SK-N-SH treated with all-trans-retinoic acid at 6 μM for 48 hours (cell line): ENCODE results near the gene DHX58.

Experiments used
- ARNTL ChIP-seq: fragments of 450-650 bp; formaldehyde crosslinking; IDR thresholded peaks from 2 replicates; pipeline ENCODE4 v1.5.0; 2020; ENCODE audit warnings: low read depth, mild to moderate bottlenecking, moderate library complexity, borderline replicate concordance
- CSDC2 ChIP-seq: fragments of 250-450 bp; sonication (Bioruptor Pico); IDR thresholded peaks from 2 replicates; pipeline ENCODE4 v1.5.0; 2020; ENCODE audit warnings: mild to moderate bottlenecking, moderate library complexity
- GLIS3 ChIP-seq: fragments of 250-450 bp; sonication (Bioruptor Pico); IDR thresholded peaks from 2 replicates; pipeline ENCODE4 v1.5.0; 2020; ENCODE audit warnings: mild to moderate bottlenecking, moderate library complexity
- PPARA ChIP-seq: fragments of 250-450 bp; sonication (Bioruptor Pico); IDR thresholded peaks from 2 replicates; pipeline ENCODE4 v1.5.0; 2020; ENCODE audit warnings: mild to moderate bottlenecking, borderline replicate concordance
- SNAI2 ChIP-seq: fragments of 250-450 bp; sonication (Bioruptor Pico); IDR thresholded peaks from 2 replicates; pipeline ENCODE4 v1.5.0; 2020; ENCODE audit warnings: mild to moderate bottlenecking, moderate library complexity
- TOX ChIP-seq: fragments of 250-450 bp; sonication (Bioruptor Pico); IDR thresholded peaks from 2 replicates; pipeline ENCODE4 v1.8.0; 2021; ENCODE audit warnings: mild to moderate bottlenecking, moderate library complexity, borderline replicate concordance
- ZC3H10 ChIP-seq: fragments of 250-450 bp; sonication (Bioruptor Pico); IDR thresholded peaks from 2 replicates; pipeline ENCODE4 v1.5.1; 2021; ENCODE audit warnings: mild to moderate bottlenecking, moderate library complexity
- ZFP30 ChIP-seq: fragments of 450-650 bp; formaldehyde crosslinking; IDR thresholded peaks from 2 replicates; pipeline ENCODE4 v1.5.0; 2022; ENCODE audit warnings: mild to moderate bottlenecking, moderate library complexity
- ZNF565 ChIP-seq: fragments of 450-650 bp; formaldehyde crosslinking; conservative IDR thresholded peaks from 2 replicates; pipeline ENCODE4 v1.5.0; 2020; ENCODE audit warnings: low read depth, mild to moderate bottlenecking, moderate library complexity
- TF ChIP-seq, protein P1 (sequence below): fragments of 250-450 bp; sonication (Bioruptor Pico); IDR thresholded peaks from 2 replicates; pipeline ENCODE4 v1.8.0; 2020; ENCODE audit warnings: mild to moderate bottlenecking, moderate library complexity, borderline replicate concordance
- TF ChIP-seq, protein P2 (sequence below): fragments of 250-450 bp; sonication (Bioruptor Pico); IDR thresholded peaks from 2 replicates; pipeline ENCODE4 v1.5.0; 2020; ENCODE audit warnings: mild to moderate bottlenecking, moderate library complexity
- TF ChIP-seq, protein P3 (sequence below): fragments of 250-450 bp; sonication (Bioruptor Pico); IDR thresholded peaks from 2 replicates; pipeline ENCODE4 v1.5.1; 2021; ENCODE audit warnings: mild to moderate bottlenecking, moderate library complexity

DNA sequence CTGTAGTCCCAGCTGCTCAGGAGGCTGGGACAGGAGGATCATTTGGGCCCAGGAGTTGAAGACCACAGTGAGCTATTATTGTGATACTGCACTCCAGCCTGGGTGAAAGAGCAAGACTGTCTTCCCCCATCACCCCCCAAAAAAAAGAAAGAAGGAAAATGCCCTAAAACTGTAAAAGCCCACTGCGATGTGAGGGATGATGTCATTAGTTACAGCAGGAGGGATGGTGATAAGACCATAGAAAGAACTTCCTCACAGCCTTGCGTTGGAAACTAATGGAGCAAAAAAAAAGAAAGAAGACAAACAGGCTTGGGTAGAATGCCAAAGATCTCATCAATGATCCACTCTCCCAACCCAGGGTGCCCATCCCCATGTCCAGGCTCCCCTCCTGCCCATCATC, 33.0 kb downstream of the DHX58 start:
- TF ChIP-seq PPARA (no peak), ZNF565 (CRISPR knock-in tag) (no peak), ZFP30 (CRISPR knock-in tag) (no peak), ZC3H10 (CRISPR knock-in tag) (no peak), ARNTL (CRISPR knock-in tag) (no peak), CSDC2 (CRISPR knock-in tag) (no peak), GLIS3 (no peak), TOX (CRISPR knock-in tag) (no peak), SNAI2 (CRISPR knock-in tag) (no peak)
- TF ChIP-seq, protein P1, sequence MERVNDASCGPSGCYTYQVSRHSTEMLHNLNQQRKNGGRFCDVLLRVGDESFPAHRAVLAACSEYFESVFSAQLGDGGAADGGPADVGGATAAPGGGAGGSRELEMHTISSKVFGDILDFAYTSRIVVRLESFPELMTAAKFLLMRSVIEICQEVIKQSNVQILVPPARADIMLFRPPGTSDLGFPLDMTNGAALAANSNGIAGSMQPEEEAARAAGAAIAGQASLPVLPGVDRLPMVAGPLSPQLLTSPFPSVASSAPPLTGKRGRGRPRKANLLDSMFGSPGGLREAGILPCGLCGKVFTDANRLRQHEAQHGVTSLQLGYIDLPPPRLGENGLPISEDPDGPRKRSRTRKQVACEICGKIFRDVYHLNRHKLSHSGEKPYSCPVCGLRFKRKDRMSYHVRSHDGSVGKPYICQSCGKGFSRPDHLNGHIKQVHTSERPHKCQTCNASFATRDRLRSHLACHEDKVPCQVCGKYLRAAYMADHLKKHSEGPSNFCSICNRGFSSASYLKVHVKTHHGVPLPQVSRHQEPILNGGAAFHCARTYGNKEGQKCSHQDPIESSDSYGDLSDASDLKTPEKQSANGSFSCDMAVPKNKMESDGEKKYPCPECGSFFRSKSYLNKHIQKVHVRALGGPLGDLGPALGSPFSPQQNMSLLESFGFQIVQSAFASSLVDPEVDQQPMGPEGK (CRISPR knock-in tag) = no peak
- TF ChIP-seq, protein P2, sequence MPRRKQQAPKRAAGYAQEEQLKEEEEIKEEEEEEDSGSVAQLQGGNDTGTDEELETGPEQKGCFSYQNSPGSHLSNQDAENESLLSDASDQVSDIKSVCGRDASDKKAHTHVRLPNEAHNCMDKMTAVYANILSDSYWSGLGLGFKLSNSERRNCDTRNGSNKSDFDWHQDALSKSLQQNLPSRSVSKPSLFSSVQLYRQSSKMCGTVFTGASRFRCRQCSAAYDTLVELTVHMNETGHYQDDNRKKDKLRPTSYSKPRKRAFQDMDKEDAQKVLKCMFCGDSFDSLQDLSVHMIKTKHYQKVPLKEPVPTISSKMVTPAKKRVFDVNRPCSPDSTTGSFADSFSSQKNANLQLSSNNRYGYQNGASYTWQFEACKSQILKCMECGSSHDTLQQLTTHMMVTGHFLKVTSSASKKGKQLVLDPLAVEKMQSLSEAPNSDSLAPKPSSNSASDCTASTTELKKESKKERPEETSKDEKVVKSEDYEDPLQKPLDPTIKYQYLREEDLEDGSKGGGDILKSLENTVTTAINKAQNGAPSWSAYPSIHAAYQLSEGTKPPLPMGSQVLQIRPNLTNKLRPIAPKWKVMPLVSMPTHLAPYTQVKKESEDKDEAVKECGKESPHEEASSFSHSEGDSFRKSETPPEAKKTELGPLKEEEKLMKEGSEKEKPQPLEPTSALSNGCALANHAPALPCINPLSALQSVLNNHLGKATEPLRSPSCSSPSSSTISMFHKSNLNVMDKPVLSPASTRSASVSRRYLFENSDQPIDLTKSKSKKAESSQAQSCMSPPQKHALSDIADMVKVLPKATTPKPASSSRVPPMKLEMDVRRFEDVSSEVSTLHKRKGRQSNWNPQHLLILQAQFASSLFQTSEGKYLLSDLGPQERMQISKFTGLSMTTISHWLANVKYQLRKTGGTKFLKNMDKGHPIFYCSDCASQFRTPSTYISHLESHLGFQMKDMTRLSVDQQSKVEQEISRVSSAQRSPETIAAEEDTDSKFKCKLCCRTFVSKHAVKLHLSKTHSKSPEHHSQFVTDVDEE = no peak
- TF ChIP-seq, protein P3, sequence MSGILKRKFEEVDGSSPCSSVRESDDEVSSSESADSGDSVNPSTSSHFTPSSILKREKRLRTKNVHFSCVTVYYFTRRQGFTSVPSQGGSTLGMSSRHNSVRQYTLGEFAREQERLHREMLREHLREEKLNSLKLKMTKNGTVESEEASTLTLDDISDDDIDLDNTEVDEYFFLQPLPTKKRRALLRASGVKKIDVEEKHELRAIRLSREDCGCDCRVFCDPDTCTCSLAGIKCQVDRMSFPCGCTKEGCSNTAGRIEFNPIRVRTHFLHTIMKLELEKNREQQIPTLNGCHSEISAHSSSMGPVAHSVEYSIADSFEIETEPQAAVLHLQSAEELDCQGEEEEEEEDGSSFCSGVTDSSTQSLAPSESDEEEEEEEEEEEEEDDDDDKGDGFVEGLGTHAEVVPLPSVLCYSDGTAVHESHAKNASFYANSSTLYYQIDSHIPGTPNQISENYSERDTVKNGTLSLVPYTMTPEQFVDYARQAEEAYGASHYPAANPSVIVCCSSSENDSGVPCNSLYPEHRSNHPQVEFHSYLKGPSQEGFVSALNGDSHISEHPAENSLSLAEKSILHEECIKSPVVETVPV (CRISPR knock-in tag) = no peak
